WTC11 (cell line): Measurements from ENCODE around the gene ANXA9. TPM values are rescaled to one million over a fixed set of nuclear protein-coding genes. Genes with fewer than 3 reads are reported as not detected.

ENCODE experiments used
- ATAC-seq: fragments of 200-7000 bp; cut with Tn5 transposase; 2 replicates; pipeline ENCODE4 v1.10.0; 2021; ENCODE audit warnings: mild to moderate bottlenecking, moderate library complexity
- CTCF ChIA-PET: fragments of 300-600 bp; sonication (Branson Sonifier 250); formaldehyde crosslinking; loops from one replicate; lab custom pipeline; 2021; ENCODE audit warnings: antibody characterized with exemption; lab: Charles Lee
- POLR2A ChIA-PET: fragments of 350-600 bp; sonication (Branson Sonifier 250); formaldehyde crosslinking; loops from one replicate; lab custom pipeline; 2021; ENCODE audit warnings: antibody characterized with exemption; lab: Charles Lee
- DNase-seq: peaks from one replicate; pipeline ENCODE4 v3.0.0; 2021; ENCODE audit warnings: low spot score
- H3K27ac Mint-ChIP-seq: 2 replicates; pipeline ENCODE4 v1.8.0; 2021; ENCODE audit warnings: mixed read lengths
- H3K27me3 Mint-ChIP-seq: 2 replicates; pipeline ENCODE4 v1.8.0; 2021; ENCODE audit warnings: low read depth, mild to moderate bottlenecking, moderate library complexity, mixed read lengths
- H3K36me3 Mint-ChIP-seq: 2 replicates; pipeline ENCODE4 v1.8.0; 2021; ENCODE audit warnings: mixed read lengths
- H3K4me1 Mint-ChIP-seq: 2 replicates; pipeline ENCODE4 v1.8.0; 2022; ENCODE audit warnings: mixed read lengths
- H3K4me3 Mint-ChIP-seq: 2 replicates; pipeline ENCODE4 v1.8.0; 2021; ENCODE audit warnings: mild to moderate bottlenecking, moderate library complexity, mixed read lengths
- H3K9me3 Mint-ChIP-seq: 2 replicates; pipeline ENCODE4 v1.8.0; 2021; ENCODE audit warnings: mixed read lengths
- ARID4B ChIP-seq: sonication (generic); formaldehyde crosslinking; IDR thresholded peaks from 2 replicates; pipeline ENCODE4 v1.8.0; 2023; ENCODE audit warnings: missing genetic modification reagents, mild to moderate bottlenecking, borderline replicate concordance
- CTCF ChIP-seq: fragments of 200-600 bp; IDR thresholded peaks from 2 replicates; pipeline ENCODE4 v1.8.0; 2022; ENCODE audit warnings: antibody characterized with exemption
- E2F5 ChIP-seq: sonication (generic); formaldehyde crosslinking; IDR thresholded peaks from 2 replicates; pipeline ENCODE4 v1.8.1; 2022; ENCODE audit warnings: mild to moderate bottlenecking, moderate library complexity, missing genetic modification reagents
- ETV6 ChIP-seq: sonication (generic); formaldehyde crosslinking; IDR thresholded peaks from 2 replicates; pipeline ENCODE4 v1.8.1; 2022; ENCODE audit warnings: mild to moderate bottlenecking, missing genetic modification reagents
- HMGXB4 ChIP-seq: sonication (generic); formaldehyde crosslinking; IDR thresholded peaks from 2 replicates; pipeline ENCODE4 v1.8.1; 2023; ENCODE audit warnings: mild to moderate bottlenecking, moderate library complexity, missing genetic modification reagents
- MAX ChIP-seq: sonication (generic); formaldehyde crosslinking; IDR thresholded peaks from 2 replicates; pipeline ENCODE4 v1.8.0; 2022; ENCODE audit warnings: mild to moderate bottlenecking, missing genetic modification reagents
- NR3C1 ChIP-seq: sonication (generic); formaldehyde crosslinking; conservative IDR thresholded peaks from 2 replicates; pipeline ENCODE4 v1.8.1; 2023; ENCODE audit warnings: low read depth, mild to moderate bottlenecking, missing genetic modification reagents
- RELA ChIP-seq: sonication (generic); formaldehyde crosslinking; IDR thresholded peaks from 2 replicates; pipeline ENCODE4 v1.8.1; 2022; ENCODE audit warnings: missing genetic modification reagents, mild to moderate bottlenecking, borderline replicate concordance
- ZNF232 ChIP-seq: sonication (generic); formaldehyde crosslinking; IDR thresholded peaks from 2 replicates; pipeline ENCODE4 v1.8.0; 2022; ENCODE audit warnings: mild to moderate bottlenecking, missing genetic modification reagents
- ZNF281 ChIP-seq: sonication (generic); formaldehyde crosslinking; IDR thresholded peaks from 2 replicates; pipeline ENCODE4 v1.8.0; 2023; ENCODE audit warnings: mild to moderate bottlenecking, missing genetic modification reagents
- ZNF532 ChIP-seq: fragments of 250-450 bp; sonication (Bioruptor Pico); IDR thresholded peaks from 2 replicates; pipeline ENCODE4 v1.9.0; 2021; ENCODE audit warnings: mild to moderate bottlenecking, borderline replicate concordance
- total RNA-seq: library from RNA; stranded (reverse); gene quantifications from 3 replicates; pipeline ENCODE4 v1.2.3, GENCODE V29; 2021

Gene ANXA9
- total RNA-seq, 1 experiment from 2014 or later: 1.6 TPM

GRCh38 chr1:150976879-150977694, 5.0 kb upstream of the ANXA9 start (continued):
- TF ChIP-seq ZNF532 (no peak), E2F5 (CRISPR knock-in tag) (no peak), ZNF281 (CRISPR knock-in tag) (0 out of 2 replicates have a peak, but pooled peaks have one; percentile 31), NR3C1 (CRISPR knock-in tag) (no peak)

GRCh38 chr1:150979092-150980056, 2.7 kb upstream of the ANXA9 start:
- peaks cover 54% of the 10 kb centered on the region for H3K4me1 Mint-ChIP-seq

More at GRCh38 chr1:150979092-150980056, 2.7 kb upstream of the ANXA9 start:
- H3K27ac Mint-ChIP-seq: peak overlapping the region; percentile 84
- TF ChIP-seq ARID4B (CRISPR knock-in tag): no peak
- no peak for TF ChIP-seq E2F5 (CRISPR knock-in tag)
- TF ChIP-seq ZNF232 (CRISPR knock-in tag): no peak
- TF ChIP-seq RELA: no peak
- TF ChIP-seq CTCF: peak; percentile 100
- peak; percentile 70; the same call in 1 of the 2 replicates for TF ChIP-seq ETV6 (CRISPR knock-in tag)
- 0 out of 2 replicates have a peak, but pooled peaks have one; percentile 36 for TF ChIP-seq MAX (CRISPR knock-in tag)
- TF ChIP-seq HMGXB4 (CRISPR knock-in tag): peak; percentile 88; the same call in 1 of the 2 replicates
- TF ChIP-seq, all 79 proteins: peak for 4
- no peaks in the 10 kb centered on the region for H3K36me3 Mint-ChIP-seq
- ATAC-seq (peak; percentile 29), DNase-seq (peak; percentile 93)
- ChIA-PET CTCF (interaction anchor here (0.5 to 10.3 kb wide), 14 partner anchors 8 to 134 kb away, joined by 3 to 109 read pairs (median 5); partner anchors contain the start of gene MINDY1), POLR2A (interaction anchor here (0.8 kb wide), 1 partner anchor 27 kb away, joined by 3 read pairs; the partner anchor contains the start of gene MINDY1)
- peak overlapping the region; percentile 1; the same call in 1 of the 2 replicates for H3K4me3 Mint-ChIP-seq
- no peaks in the 10 kb centered on the region for H3K9me3 Mint-ChIP-seq
- peaks cover 3% of the 10 kb centered on the region; the same call in 1 of the 2 replicates for H3K27me3 Mint-ChIP-seq
